Stimulated activated CD4-positive, alpha-beta T cell treated with anti-CD3 and anti-CD28 coated beads, Interleukin-4, amount 100 ng/mL, for 1 hour (primary cell): ENCODE measurements around the gene ADO.
"Not testable (repeated sequence)": the region's sequence is repeated elsewhere in the genome, so short reads cannot be mapped to it uniquely, and the experiment has no call there.

Experiments
- DNase-seq: peaks from one replicate; pipeline ENCODE4 v3.0.0-alpha.2; 2020

Gene ADO

GRCh38 chr10:62804356-62805230 lies at the start of gene ADO:
Gene ADO, plus strand, starts transcription at chr10:62804720. Its CDS starts 340 bp downstream, at chr10:62805060.
- peak; percentile 82 for DNase-seq

- DNase-seq: no peak
These were observed 49.6 kb upstream of the ADO start for GRCh38 chr10:62754963-62755362.

DNA sequence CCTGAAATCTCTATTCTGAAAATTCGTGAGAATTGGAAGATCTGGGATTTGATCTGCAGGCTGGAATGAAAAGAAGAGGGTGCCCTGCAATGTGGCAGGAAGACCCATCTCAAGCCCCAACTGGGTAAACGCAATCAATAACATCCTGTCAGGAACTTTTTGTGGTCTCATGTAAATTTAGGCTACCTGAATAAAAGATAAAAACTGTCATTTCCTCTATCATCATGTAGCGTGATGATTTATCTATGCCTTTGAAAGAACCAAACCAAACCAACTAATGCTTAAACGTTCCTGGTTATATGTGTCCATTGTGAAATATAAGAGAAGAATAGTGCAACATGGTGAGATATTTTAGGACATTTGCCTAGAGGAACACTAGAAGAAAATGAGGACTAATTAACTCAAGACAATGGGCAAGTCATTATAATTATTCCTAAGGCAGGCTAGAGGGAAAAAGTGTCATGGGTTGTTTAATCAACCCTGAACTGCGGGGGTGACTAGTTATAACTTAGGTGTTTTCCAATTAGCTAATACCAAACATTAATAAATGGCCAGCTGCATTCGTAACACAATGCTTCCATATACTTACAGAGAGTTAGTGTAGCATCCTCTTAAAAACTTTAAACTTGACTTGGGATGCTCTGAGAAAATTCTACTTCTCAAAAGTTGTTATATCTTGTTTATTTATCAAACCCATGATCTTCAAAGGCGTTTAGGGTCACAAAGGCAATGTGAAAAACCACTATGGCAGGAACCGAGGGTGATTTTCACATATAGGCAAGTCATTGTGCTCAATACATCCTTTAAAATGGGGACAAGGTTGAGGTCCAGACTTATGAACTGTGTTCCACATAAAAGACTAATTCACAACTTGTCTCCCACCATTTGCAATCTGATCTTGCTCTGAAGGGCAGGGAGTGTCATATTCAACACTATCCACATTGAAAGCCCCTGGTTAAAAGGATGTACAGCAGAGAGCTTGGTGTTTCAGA lies 48.6 kb upstream of the ADO start:
- DNase-seq: no peak

DNA sequence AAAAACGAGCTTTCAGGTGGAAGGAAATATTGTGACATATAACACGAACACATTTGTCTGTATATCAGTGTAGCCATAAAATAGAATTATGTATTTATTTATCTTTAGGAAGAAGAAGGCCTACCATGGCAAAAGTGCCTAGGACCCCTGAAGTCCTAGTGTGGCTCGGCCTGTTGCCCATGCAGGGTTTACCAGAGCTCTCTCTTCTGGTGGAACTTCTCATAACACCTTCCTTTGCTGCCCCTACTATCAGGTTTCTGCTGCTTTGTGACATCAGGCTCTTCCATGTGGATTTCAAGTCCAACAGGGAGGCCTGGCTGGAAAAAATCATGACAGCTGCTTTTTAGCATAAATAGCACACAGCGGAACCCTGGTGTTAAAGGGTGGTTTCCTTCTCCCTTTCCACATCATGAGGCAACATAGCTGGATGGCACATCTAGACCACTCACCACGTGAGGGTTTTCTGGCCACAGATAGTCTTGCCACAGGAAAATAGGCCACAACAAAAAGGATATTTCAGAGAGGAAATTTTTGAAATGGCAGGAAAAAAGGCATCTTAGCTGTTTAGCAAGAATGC lies 44.8 kb upstream of the ADO start:
- DNase-seq: no peak

- no peak for DNase-seq
These were observed 44.1 kb upstream of the ADO start for GRCh38 chr10:62760401-62760800.

GRCh38 chr10:62761115-62761514 lies 43.4 kb upstream of the ADO start:
- DNase-seq: peak; percentile 20

- DNase-seq: no peak
These were observed 41.4 kb upstream of the ADO start for GRCh38 chr10:62763155-62763554.

- no peak for DNase-seq
These were observed 40.5 kb upstream of the ADO start for GRCh38 chr10:62764011-62764410.

GRCh38 chr10:62765726-62766125 lies 38.8 kb upstream of the ADO start:
- no peak for DNase-seq

- no peak for DNase-seq
These were observed 38.1 kb upstream of the ADO start for GRCh38 chr10:62766386-62766785.

DNA sequence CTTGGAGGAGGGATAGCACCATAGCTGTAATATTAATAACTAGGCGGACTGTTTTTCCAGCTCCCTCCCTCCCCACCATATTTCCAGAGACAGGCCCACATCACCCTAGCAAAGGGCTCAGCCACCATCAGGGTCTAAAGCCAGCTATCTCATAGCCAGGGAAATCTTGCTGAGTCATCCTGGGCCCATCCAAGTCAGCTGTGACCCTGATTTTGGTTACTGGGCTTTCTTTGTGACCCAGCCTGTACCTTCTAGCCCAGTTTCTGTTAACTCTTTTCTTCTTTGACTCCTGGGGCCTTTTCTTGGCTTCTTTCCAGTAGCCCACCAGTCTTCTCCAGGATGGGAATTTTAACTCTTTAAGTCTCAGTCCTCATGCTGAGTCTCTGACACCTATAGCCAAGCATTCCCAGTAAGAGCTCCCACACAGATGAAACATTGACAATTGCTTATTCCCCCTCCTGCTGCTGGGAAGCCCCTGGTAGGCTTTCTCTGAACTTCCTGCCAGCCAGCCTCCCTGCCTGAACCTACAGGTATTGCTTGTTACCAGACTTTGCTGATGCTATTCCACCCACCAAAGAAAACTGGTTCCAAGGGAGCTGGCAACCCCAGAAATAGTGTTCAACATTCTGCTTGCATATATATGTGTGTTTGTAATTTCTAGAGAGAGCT lies 34.8 kb upstream of the ADO start:
- DNase-seq: no peak

DNA sequence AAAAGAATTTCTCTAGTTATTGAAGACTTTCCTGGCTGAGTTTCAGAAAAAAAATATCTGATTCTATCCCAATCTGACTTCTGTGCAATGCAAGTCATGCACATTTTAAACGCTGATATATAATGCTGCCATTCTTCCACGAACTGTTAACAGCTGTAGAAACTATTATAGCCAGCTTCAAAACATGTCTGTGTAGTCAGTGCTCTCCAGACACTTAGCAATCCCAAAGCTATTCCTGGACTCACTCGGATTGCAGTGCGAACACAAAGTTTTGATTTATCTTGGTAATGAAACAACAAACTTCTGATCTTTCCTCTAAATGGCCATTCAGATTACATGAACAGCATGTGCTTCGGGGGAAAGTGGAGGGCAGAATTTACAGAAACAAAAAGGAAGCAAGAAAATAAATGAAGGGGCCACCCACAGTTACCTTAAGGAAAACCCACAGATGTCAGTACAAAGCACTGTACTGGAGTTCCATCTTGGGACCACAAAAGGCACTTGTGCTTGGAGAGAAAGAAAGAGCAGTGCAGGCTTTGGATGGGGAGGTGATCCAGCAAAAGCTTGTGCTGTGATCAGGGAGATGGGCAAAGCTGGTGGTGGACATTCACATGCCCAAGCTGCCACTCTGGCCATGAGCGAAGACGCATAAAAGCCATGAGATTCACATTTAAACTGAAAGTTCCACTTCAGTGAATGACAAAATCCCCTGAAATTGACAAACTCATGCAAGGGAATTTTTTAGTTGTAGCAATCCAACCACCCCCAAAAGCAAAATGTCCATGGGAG lies 32.1 kb upstream of the ADO start:
- DNase-seq: no peak

DNA sequence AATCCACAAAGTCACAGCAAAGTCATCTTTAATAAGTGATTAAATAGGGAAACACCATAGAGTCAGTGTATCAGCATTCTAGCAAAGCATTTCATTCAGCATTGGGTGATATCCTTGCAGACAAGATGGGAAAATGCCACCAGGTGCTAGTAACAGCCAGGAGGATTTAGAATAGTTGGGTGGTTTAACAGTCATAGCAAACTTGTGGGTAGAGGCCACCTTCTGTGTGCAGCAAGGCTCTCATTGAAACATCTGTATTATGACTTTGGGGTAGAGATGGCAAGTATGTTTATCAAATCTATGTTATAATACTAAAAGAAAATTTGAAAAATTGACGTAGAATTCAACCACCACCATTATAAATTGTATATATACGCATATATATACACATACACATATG lies 26.4 kb upstream of the ADO start:
- no peak for DNase-seq

DNA sequence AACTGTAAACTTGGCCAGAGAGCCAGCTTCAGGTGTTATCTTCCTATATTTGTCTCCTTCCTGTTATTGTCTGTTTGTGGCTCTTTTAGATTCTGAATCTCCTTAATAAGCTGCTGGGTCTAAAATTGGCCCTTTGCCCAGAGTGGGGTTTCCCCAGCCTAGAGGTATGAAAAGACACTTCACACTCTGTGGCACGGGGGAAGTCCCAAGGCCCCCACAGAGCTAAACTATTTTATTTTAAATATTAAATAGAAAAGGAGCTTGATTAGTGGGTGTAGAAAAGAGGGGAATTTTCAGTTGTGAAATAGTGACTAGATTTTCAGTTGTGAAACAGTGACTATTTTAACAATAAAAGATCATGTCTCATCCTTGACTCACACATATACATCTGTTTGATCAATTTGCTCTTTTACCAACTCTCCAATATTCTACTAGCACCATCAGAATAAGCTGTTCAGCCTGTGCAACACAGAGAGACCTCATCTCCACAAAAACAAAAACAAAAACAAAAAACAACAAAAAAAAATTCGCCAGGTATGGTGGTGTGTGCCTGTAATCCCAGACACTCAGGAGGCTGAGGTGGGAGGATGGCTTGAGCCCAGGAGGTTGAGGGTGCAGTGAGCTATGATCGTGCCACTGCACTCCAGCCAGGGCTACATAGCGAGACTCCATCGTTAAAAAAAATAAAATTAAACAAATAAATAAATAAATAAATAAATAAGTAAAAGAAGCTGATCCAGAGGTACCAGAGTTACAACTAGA lies 24.9 kb upstream of the ADO start:
- peak; percentile 83 for DNase-seq

- DNase-seq: not testable (repeated sequence)
These were observed 20.0 kb upstream of the ADO start for GRCh38 chr10:62784537-62784936.

- not testable (repeated sequence) for DNase-seq
These were observed 16.2 kb upstream of the ADO start for GRCh38 chr10:62788285-62788684.

- no peak for DNase-seq
These were observed 15.6 kb upstream of the ADO start for GRCh38 chr10:62788861-62789467.

DNA sequence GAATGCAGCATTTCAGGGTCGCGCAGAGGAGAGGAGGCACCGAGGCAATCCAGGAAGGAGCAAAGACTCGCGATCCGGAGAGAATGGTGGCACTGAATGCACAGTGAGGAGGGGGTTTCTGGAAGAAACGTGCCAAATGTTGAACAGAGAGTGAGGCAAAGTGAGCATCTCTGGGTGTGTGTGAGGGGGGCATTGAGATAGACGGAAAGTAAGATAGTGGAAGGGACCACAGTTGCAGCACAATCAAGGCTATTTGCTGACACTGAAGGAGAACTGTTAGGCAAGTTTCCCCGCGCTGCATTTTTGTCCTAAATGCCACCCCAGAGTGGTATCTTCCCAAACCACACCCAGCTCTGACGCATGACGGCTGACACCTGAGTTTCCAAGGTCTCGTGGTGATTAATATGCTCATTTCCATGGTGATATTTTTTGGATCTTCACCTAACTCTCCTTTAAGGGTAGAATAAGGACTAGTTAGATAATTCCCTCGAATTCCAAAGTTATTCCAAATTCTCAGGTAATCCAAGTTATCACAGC lies 14.4 kb upstream of the ADO start:
- no peak for DNase-seq

GRCh38 chr10:62790571-62790970 lies 13.9 kb upstream of the ADO start:
- no peak for DNase-seq

DNA sequence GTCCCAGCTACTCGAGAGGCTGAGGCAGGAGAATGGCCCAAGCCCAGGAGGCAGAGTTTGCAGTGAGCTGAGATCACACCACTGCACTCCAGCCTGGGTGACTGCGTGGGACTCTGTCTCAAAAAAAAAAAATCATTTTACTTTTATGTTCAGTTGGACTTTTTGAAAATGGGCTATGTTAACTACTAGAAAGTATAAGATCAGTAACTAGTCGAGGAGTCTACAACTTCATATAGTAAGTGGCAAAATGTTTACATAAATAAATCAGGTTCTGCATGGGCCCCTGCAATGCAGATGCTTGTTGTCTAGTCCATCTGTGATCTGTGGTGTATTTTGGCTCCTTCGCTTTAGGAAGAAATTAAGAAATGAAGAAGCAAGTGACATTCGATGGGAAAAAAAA lies 12.3 kb upstream of the ADO start:
- no peak for DNase-seq
